DND-41 (cell line): ENCODE data around the gene RAPGEF2.

Experiments used
- ATAC-seq: fragments of 200-7000 bp; cut with Tn5 transposase; 3 replicates; pipeline ENCODE4 v1.9.1; 2021; ENCODE audit warnings: low read depth; ENCODE audit not compliant: insufficient read depth
- DNase-seq: peaks from one replicate; pipeline ENCODE4 v3.0.0-alpha.2; 2020
- H2AFZ ChIP-seq: 2 replicates; pipeline ENCODE4 v1.6.0; 2012; ENCODE audit warnings: low read depth, low read length
- H3K27ac ChIP-seq: 2 replicates; pipeline ENCODE4 v1.5.1; 2012; ENCODE audit warnings: low read length, inconsistent platforms
- H3K27me3 ChIP-seq: fragments of 200-600 bp; sonication (generic); 2 replicates; pipeline ENCODE4 v1.6.0; 2012; ENCODE audit warnings: low read length, mild to moderate bottlenecking, inconsistent platforms; ENCODE audit not compliant: insufficient read depth, poor library complexity
- H3K36me3 ChIP-seq: 2 replicates; pipeline ENCODE4 v1.5.1; 2012; ENCODE audit warnings: low read length, inconsistent platforms; ENCODE audit not compliant: insufficient read depth
- H3K4me1 ChIP-seq: 2 replicates; pipeline ENCODE4 v1.5.1; 2012; ENCODE audit warnings: mild to moderate bottlenecking, low read length; ENCODE audit not compliant: insufficient read depth
- H3K4me2 ChIP-seq: 2 replicates; pipeline ENCODE4 v1.6.0; 2012; ENCODE audit warnings: mild to moderate bottlenecking, moderate library complexity, low read length, inconsistent platforms; ENCODE audit not compliant: insufficient read depth
- H3K4me3 ChIP-seq, 2 experiments: fragments of 200-600 bp in 1 of 2; shearing (Covaris generic) in 1 of 2; 2 replicates each; pipeline ENCODE4 v1.5.1; 2012 to 2016; ENCODE audit warnings: inconsistent platforms in 2 of 2, low read length in 2 of 2, mild to moderate bottlenecking in 2 of 2, low read depth in 1 of 2, moderate library complexity in 1 of 2
- H3K79me2 ChIP-seq: 2 replicates; pipeline ENCODE4 v1.6.0; 2012; ENCODE audit warnings: low read length, inconsistent platforms; ENCODE audit not compliant: insufficient read depth
- H3K9ac ChIP-seq: 2 replicates; pipeline ENCODE4 v1.6.0; 2012; ENCODE audit warnings: low read depth, mild to moderate bottlenecking, inconsistent platforms, low read length, moderate library complexity
- H3K9me3 ChIP-seq: 2 replicates; pipeline ENCODE4 v1.5.1; 2012; ENCODE audit warnings: low read length, moderate library complexity, mild to moderate bottlenecking, inconsistent platforms; ENCODE audit not compliant: insufficient read depth, severe bottlenecking
- H4K20me1 ChIP-seq: 2 replicates; pipeline ENCODE4 v1.6.0; 2012; ENCODE audit warnings: low read length; ENCODE audit not compliant: insufficient read depth
- CTCF ChIP-seq: IDR thresholded peaks from 2 replicates; pipeline ENCODE4 v1.5.1; 2012; ENCODE audit warnings: borderline replicate concordance, low read length, moderate library complexity, mild to moderate bottlenecking; ENCODE audit not compliant: poor library complexity, severe bottlenecking; ENCODE audit errors: extremely low read depth
- EZH2 ChIP-seq: IDR thresholded peaks from 3 replicates; pipeline ENCODE4 v1.6.1; 2012; ENCODE audit warnings: borderline replicate concordance, low read depth, mild to moderate bottlenecking, moderate library complexity, low read length, inconsistent platforms; ENCODE audit not compliant: severe bottlenecking

RAPGEF2 gene

GRCh38 chr4:159383562-159383931 lies 280.7 kb downstream of the RAPGEF2 start:
- no peaks in the 10 kb centered on the region for H3K4me1 ChIP-seq
- no peak overlapping the region for H2AFZ ChIP-seq
- no peaks in the 10 kb centered on the region for H3K79me2 ChIP-seq
- no peaks in the 10 kb centered on the region for H3K9me3 ChIP-seq
- no peak overlapping the region for H3K4me3 ChIP-seq
- no peak overlapping the region for H3K9ac ChIP-seq
- DNase-seq (no peak), ATAC-seq (no peak)
- TF ChIP-seq CTCF = no peak
- no peak for TF ChIP-seq EZH2
- no peaks in the 10 kb centered on the region for H3K36me3 ChIP-seq
- H3K4me2 ChIP-seq = no peak overlapping the region
- H4K20me1 ChIP-seq = no peaks in the 10 kb centered on the region
- no peaks in the 10 kb centered on the region for H3K27me3 ChIP-seq
- H3K27ac ChIP-seq = no peak overlapping the region

- no peak overlapping the region for H3K4me3 ChIP-seq
- no peaks in the 10 kb centered on the region for H4K20me1 ChIP-seq
- H3K9ac ChIP-seq = no peak overlapping the region
- no peak overlapping the region for H3K4me2 ChIP-seq
- no peak overlapping the region for H3K27ac ChIP-seq
- no peaks in the 10 kb centered on the region for H3K4me1 ChIP-seq
- no peaks in the 10 kb centered on the region for H3K27me3 ChIP-seq
- H3K9me3 ChIP-seq = no peaks in the 10 kb centered on the region
- no peak for DNase-seq
- no peaks in the 10 kb centered on the region for H3K79me2 ChIP-seq
- no peak overlapping the region for H2AFZ ChIP-seq
- TF ChIP-seq CTCF (no peak), EZH2 (no peak)
- no peak for ATAC-seq
- no peaks in the 10 kb centered on the region for H3K36me3 ChIP-seq
Measured at GRCh38 chr4:159384017-159384416, 281.1 kb downstream of the RAPGEF2 start.

GRCh38 chr4:159384632-159385031 lies 281.8 kb downstream of the RAPGEF2 start:
- Histone ChIP-seq H3K79me2 (no peaks in the 10 kb centered on the region), H4K20me1 (no peaks in the 10 kb centered on the region), H3K36me3 (no peaks in the 10 kb centered on the region), H3K9ac (no peak overlapping the region), H3K4me2 (no peak overlapping the region), H3K27ac (no peak overlapping the region), H3K4me3 (no peak overlapping the region), H2AFZ (no peak overlapping the region), H3K4me1 (no peaks in the 10 kb centered on the region), H3K9me3 (no peaks in the 10 kb centered on the region), H3K27me3 (no peaks in the 10 kb centered on the region)
- ATAC-seq (no peak), DNase-seq (no peak)
- TF ChIP-seq EZH2 = no peak
- TF ChIP-seq CTCF = no peak

- no peaks in the 10 kb centered on the region for H3K79me2 ChIP-seq
- ATAC-seq (no peak), DNase-seq (no peak)
- no peak overlapping the region for H3K9ac ChIP-seq
- no peaks in the 10 kb centered on the region for H3K4me1 ChIP-seq
- H3K36me3 ChIP-seq = no peaks in the 10 kb centered on the region
- H3K4me2 ChIP-seq = no peak overlapping the region
- H3K27ac ChIP-seq = no peak overlapping the region
- H3K4me3 ChIP-seq = no peak overlapping the region
- no peak for TF ChIP-seq CTCF
- no peaks in the 10 kb centered on the region for H4K20me1 ChIP-seq
- no peak overlapping the region for H2AFZ ChIP-seq
- no peaks in the 10 kb centered on the region for H3K27me3 ChIP-seq
- H3K9me3 ChIP-seq = no peaks in the 10 kb centered on the region
Measured at GRCh38 chr4:159386620-159387019, 283.7 kb downstream of the RAPGEF2 start.
